ENCODE data around the gene BEST1.

GRCh38 chr11:61950035-61950547, at the start of gene BEST1:
- TF ChIP-seq POLR2AphosphoS5 (IDR thresholded peaks at IDR 0.05) (no peak), CTCF (IDR thresholded peaks at IDR 0.05) (no peak), EP300 (IDR thresholded peaks at IDR 0.05; ENCODE audit: low read depth) (no peak), POLR2A (IDR thresholded peaks at IDR 0.05) (no peak)
